GM21447 (cell line): ENCODE results near the gene FNBP1.
A peak's percentile ranks its signal among the peaks of the same experiment; 100 is the strongest.
"Not testable (repeated sequence)": the region's sequence is repeated elsewhere in the genome, so short reads cannot be mapped to it uniquely, and the experiment has no call there.

Experiments
- ATAC-seq: cut with Tn5 transposase; IDR thresholded peaks from one replicate; pipeline ENCODE4 v1.9.1; 2021; ENCODE audit not compliant: unreplicated experiment

FNBP1 gene

DNA sequence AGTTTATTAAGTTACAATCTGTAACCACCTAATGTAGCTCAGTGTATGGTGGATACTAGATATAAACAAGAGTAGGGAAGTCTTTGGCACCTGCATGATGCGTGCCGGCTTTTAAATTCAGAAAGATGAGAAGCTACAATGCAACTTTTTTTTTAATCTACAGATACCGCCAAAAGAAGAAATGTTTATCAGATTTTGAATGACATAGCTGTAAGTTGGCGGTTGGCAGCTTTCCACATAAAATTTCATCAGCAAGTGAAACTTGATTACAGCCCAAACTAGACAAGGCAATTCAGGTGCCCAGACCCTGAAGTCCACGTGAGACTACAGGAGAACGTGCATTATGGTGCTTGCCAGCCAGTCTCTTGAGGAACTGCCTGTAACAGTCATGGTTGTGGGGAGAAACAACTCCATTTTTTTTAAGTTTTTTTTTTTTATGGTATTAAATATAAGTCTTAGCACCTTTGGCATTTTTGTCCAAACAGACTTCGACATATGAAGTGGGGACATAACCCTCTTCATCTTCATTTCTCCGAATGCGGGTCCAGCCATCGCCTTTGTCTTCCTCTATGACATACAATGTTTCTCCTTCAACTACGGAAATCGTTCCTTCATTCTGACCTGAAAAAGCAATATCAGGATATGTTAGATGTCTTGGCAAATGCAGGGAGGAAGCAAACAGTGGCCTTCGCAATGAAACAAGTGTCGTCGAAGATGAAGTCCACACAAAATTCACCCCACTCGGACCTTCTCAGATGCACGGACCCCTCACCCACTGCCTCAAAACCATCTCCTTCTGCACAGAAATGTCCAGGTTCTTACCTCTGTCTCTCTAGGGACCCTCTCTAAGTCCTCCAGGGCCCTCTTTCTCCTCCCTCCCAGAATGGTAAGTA is 147.4 kb downstream of the FNBP1 start:
- no peak for ATAC-seq

DNA sequence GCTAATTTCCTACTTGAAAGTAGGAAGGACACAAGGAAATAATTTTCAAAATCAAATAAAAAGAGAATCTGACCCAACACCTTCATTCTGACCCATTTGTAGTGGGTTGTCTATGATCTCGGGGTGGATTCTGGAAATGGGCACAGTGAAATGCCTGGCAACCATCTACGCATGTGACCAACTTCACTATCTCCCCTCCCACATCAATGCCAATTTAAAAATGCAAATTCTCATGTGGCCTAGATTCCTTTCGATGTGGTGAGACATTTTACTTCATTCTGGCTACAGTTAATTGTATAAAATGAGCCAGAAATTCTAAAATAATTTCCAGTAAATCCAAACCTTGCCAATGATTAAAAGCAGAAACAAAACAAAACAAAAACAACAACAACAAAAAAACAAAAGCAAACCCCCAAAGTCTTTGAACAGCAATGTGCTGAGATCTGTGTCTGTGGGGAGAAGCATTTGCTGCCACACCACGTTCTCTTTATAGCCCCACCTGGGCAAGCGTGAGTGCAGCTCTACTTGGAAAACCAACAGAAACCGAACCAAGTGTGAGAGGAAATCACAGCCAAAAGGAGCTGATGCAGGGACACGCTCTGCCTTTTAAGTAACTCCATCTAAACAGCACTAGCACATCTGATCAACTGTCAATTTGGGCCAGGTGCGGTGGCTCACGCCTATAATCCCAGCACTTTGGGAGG is 148.7 kb downstream of the FNBP1 start:
- ATAC-seq = no peak

DNA sequence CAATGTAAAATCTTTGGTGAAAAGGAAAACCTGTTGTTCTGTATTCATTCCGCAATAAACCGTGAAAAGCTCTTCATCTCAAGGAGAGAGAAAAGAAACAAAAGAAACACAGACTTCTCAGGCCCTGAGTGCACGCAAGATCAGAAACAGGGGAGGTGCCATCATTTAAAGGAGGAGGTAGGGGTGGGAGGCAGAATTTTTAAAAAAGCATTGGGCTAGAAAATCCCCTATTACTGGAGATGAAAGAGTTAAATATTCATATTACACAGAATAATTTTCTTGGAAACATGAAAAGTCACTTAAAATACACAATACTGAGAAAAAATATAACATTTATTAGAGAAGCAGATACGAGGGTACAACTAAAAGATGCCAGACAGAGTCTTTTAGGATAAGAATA is 151.4 kb downstream of the FNBP1 start:
- ATAC-seq = no peak

DNA sequence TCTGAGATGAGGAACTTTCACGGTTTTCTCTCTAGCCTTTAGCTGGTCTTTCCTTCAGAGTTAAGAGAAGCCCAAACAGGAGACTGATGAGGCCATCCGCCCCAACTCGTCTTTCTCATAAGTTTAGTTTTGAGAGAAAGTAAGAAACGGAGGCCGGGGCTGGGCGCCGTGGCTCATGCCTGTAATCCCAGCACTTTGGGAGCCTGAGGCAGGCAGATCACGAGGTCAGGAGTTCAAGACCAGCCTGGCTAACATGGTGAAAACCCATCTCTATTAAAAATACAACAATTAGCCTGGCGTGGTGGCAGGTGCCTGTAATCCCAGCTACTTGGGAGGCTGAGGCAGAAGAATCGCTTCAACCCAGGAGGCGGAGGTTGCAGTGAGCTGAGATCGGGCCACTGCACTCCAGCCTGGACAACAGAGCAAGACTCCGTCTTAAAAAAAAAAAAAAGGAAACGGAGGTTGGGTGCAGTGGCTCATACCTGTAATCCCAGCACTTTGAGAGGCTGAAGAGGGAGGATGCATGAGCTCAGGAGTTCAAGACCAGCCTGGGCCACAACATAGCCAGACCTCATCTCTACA is 152.2 kb downstream of the FNBP1 start:
- ATAC-seq = not testable (repeated sequence)

DNA sequence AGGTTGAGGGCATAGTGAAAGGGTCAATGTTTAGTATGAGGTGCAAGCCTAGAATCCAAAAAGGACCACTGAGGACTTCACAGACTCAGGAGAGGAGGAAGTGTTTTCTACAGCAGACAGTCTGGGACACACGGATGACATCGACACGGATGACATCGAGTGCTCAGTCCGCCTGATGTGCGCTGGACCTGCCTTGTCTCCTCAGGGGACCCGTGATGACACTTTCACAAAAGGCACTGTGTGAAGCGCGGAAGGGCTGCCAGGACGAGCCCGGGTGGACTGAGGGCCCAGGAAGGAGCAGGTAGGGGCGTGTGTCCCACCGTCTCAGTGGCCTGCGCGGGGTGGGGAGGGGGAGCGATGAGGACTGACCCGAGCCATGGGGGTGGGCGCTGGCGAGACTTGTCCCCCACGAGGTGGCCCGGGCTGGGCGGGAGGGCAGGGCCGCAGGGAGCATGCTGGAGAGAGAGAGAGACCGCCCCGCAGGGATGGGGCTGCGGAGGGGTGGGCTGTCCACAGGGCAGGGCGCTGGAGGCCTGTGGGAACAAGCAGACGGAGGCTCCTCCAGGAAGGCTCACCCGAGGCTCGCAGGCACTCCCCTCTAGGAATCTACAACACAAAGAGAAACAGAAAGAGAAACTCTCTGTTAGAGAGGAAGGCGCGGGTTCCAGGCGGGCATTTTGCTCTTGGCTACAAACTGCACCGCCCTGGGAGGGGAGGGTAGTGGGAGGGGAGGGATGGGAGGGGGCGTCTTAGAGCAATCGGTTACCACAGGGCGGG is 152.9 kb downstream of the FNBP1 start:
- no peak for ATAC-seq

DNA sequence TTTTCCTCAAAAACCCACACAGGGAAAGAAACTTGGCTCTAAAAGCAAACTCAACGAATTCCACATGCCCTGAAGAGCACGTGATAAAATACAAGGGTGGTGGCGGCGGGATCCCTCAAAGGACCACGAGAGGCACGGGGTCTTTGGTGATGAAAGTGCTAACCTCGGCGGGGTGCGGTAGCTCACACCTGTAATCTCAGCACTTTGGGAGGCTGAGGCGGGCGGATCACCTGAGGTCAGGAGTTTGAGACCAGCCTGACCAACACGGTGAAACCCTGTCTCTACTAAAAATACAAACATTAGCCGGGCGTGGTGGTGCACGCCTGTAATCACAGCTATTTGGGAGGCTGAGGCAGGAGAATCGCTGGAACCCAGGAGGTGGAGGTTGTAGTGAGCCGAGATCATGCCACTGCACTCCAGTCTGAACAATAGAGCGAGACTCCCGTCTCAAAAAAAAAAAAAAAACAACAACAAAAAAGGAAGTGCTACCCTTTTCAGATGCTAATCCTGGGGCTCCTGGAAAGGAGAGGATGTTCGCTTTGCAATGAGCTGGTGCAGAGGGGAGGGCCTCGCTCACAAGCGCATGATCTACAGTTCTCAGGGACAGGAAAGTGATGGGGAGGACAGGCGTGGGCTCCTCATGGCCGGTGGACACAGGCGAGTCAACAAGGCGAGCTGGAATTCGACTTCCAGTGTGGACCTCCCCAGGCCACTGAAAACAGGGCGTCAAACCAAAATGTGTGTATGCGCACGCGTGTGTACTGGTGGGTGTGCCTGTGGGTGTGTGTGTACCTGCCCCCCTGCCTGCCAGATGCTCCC is 153.7 kb downstream of the FNBP1 start:
- ATAC-seq = no peak

DNA sequence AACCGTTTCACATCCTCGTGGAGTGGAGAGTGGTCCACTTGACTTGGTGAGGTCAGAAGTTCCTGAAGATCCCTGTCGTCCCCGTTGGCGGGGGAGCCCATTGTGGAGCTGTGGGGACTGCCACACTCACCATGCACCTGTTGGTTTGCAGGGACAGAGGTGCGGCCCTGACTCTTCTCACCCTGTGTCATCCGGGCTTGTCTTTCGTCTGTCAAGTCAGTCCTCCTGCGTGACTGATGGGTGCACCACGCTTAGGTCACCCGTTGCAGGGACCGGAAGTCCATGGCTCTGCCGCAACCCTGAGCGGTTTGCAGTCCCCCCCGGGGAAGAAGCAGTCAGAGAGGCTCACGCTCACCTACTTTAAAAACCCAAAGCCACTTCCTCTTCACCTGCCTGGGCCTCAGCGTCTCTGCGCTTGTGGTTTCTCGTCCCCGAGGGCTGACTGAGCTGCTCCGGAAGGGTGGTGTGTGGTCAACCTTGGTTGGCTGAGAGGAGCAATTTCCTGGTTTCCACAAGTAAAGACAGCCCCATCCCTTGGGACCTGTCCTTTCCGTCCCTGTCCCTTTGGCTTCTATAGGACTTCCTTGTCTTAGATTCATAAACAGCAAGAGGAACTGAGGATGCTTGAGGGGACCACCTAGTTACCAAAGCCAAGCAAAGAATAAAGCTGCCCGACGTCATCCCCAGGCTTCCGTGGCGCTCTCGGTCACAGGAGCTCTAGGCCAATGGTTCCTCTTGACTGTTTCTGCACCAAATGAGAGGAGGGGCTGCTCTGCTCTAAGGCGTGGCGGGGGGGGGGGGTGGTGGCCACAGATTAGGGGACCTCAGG is 154.5 kb downstream of the FNBP1 start:
- peak; percentile 48 for ATAC-seq

DNA sequence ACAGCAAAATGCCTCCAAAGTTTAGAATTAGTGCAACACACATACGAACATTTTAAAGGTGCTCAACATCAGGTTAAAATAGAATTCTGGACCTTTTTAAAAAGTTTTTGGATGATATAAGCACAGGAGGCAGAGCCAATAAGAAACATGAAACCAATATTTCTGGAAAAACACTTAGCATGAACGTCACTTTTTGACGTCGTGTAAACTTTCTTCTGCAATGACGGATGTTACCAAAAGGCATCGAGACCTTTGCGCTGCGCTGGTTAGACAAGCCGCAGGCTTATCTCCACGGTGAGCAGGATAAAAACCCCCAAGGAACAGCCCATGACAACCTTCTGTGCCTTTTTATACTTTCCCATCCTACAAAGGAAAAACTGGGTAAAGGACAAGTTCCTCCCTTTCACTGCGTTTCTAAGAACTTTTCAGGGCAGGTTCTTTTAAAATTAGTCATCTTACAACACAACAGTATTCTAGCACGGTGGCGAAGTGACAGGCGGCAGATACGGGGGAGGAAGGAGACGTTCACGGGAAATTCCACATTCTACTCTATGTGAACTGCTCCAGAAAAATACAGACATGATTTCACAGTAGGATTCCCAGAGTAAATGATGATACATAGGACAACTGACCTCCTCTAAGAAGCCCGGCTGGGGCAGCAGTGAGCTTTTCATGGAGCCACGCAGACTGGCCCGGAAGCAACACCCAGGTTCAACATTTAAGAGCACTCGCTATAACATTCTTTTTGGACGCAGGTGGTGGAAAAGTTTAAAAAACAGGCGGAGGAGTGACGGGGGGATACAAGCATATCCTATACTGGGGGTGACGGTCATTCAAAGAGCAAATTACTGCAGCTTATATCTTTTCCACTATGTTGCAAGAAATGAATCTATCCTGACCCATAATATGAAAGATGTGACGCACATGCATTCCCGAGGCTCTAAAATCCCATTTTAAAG is 155.4 kb downstream of the FNBP1 start:
- ATAC-seq = no peak

DNA sequence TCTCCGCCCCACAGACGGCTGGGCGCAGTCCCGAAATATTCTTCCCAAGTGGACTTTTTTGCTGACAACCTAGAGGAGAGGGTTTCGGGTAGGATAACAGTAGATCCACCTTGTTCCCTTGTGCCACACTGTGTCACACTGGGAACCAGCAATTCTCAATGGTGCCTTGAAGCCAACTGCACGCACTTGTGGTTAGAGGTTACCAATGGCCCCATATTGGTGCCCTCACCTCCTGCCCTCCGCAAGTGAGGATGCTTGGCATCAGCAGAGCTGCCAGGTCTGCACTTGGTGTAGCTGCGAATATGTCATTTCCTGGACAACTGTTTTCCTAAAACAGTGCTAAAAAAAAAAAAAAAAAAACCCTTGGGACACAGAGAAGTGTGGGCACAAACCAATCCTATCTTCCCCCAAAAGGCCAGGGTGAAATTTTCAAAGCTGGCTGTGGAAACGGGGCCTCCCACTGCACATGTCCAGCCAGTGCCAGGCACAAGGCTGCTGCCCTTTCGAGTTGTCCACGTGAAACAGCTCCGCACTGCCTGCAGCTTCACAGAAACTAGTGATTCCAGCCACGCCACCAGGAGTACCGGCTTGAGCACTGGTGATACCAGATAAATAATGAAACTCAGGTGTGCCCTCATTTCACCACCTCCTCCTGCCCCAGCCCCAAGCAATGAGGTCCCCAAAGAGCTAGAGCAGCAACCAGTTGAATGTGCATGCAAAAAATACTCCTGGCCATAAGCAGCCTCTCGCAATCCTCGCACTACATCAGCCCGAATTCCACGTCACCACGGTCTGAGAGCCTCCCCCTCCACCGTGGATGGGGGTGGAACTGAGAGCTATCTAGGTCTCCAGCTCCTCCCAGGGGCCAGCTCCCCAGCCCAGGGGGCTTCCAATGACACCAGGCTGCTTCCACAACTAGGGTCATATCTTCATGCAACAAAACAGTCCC is 156.5 kb downstream of the FNBP1 start:
- no peak for ATAC-seq

DNA sequence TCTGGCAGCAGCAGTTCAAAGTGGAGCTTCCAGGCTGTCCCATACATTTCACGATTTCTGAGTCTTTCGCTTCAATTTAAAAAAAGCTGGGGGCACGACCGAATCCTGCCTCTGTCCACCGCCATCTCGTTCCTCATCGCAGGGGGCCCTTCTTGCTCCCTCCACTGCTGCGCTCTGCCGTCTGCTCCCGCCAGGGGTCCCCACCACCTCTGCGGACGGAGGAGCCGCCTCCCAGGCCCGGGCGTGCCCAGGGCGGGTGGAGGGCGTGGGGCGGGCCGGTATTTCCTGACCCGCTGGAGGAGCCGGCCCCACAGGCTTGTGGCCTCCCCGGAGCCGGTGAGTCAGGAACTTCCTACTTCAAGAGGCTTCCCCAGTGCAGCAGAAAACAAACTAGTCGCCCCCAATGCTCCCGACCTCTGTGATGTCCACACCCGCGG is 157.3 kb downstream of the FNBP1 start:
- ATAC-seq = peak; percentile 25

DNA sequence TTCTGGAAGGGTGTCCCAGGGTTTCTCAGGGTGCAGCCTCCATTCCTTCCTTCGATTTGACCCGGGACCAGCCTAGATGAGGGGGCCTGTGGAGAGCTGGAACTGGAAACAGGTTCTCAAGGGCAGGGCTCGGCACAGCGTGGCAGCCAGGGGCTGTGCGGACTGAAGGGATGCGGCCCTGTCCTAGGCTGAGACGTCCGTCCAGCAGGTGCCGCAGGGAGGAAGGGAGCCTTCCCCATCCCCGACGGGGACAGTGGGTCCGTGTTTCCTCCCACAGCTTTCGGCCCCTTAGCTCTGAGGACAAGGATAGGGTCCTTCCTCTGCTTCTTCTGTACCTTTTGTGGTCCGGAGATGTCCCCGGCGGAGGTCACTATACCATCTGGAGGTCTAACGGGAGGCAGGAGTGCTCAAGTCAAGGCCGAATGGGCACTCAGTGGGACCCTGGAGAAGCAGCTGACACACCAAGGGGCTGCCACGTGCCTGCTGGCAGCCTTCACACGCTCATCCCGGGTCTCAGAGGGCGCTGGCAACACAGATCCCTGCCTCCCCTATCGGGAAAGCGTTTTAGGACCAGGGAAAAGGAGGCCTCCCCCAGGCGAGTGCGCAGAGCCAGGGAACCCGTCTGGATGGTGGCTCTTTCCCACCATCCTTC is 157.8 kb downstream of the FNBP1 start:
- no peak for ATAC-seq

DNA sequence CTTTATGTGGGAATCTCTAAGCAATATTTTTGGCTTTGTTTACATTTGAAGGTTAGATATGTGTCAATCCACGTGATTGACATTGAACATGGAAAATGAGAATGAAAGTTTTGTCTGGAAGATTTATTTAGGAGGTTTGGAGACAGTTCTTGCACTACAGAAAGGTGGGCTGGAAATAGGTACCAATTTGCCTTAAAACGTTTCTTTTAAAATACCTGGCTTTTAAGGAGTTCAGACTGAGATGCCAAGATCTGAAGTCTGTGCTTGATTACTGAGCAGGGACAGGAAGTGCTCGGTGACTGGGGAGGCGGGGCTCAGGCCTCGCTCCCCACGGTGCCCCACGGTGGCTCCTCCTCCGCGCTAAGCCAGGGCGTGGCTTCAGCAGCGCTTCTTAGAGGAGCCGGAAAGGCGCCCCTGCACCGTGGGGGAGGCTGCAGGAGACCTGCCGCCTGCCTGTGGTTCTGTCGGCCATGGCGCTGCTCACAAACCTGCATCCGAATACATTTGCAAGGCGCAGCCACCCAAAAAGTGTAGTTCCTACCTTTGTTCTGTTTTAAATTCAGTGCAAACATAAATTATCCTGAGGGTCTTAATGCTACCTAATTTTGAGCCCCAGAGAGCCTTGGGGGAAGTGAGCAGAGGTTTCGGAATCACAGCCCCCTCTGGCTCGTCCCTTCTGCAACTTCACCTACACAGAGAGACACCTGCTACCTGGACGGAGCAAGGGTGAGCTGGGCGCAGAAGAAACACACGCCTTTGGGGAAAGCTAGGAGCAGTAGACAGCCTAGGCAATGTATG is 158.6 kb downstream of the FNBP1 start:
- peak; percentile 28 for ATAC-seq

DNA sequence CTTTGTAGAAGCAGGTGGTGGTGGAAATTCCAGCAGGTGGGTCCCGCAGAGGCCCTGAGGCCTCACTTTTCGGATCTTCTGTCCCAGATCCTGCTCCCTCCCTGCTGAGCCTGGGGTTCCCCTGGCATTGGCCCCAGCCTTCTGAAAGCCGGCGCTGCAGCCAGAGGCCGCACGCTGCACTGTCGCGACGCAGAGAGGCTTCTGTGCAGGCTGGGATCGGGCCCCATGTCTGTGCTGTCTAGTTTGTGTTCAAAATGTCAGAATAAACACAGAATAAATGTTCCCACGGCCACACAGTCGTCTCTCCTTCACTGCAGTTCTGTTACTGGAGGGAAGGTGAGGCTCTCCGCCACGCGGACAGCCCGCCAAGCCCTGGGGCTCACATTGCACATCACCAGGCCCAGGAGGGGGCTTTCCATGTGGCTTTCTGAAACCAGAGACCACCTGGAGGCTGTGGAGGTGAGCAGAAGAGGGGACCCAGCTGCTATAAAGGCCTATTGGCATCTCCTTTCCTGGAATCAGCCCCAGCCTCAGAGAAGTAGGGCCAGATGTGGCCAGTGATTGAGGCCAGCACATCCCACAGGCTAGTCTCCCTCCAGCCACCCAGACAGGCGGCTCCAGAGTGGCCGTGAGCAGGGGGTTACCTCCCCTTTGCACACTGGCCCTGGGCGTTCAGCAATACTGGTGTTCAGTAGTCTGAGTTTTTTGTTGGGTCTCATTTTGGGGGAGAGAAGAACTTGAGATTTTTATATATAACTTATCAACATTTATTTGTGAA is 161.3 kb downstream of the FNBP1 start:
- no peak for ATAC-seq

DNA sequence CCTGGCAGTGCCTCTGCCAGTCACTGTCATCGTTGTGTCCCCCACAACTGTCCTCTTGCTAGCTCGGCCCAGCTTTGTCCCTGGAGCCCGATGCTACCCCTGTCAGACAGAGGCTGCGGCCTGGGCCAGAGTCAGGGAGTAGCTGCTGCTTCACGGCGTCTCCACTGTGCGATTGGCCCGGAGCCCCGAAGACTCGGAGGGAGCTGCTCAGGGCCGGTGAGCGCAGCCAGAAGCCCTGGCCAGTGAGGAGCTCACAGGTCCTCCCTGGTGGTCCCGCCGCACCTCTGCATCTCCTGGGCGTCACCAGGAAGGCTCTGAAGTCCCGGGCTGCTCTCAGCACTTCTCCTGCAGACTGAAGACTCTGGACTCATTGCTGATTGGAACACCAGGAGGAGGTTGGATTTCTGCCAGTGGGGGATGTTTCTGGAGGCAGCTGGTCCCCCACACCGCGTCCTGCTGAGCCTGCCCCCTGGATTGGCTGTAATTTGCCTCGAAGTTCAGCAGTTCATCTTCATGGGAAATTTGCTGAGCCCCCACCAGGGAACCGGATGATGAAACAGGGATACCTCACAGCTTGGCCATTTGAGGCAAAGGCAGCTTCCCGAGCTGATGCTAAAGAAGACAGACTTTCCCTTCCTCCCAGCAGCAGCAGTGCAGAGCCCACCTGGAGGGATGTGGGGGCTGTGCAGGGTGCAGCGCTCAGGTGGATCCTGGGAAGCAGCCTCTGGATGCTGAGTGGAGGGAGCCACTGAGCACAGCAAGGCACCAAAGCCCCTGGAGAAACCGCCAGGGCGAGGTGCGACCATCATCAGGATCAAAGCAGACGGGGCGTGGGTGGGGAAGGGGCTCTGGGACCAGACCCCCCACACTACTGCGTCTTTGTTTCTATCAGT is 162.1 kb downstream of the FNBP1 start:
- ATAC-seq = no peak
